WTC11 (cell line): ENCODE results near the gene COPZ1.

Source experiments
- CREB1 ChIP-seq: sonication (generic); formaldehyde crosslinking; IDR thresholded peaks from 2 replicates; pipeline ENCODE4 v1.8.0; 2023; ENCODE audit warnings: mild to moderate bottlenecking, missing genetic modification reagents
- E2F4 ChIP-seq: sonication (generic); formaldehyde crosslinking; IDR thresholded peaks from 2 replicates; pipeline ENCODE4 v1.8.1; 2022; ENCODE audit warnings: low read depth, mild to moderate bottlenecking, moderate library complexity, missing genetic modification reagents, borderline replicate concordance
- ELF4 ChIP-seq: sonication (generic); formaldehyde crosslinking; IDR thresholded peaks from 2 replicates; pipeline ENCODE4 v1.8.1; 2022; ENCODE audit warnings: low read depth, mild to moderate bottlenecking, moderate library complexity, missing genetic modification reagents
- EMX1 ChIP-seq: fragments of 250-450 bp; sonication (Bioruptor Pico); IDR thresholded peaks from 2 replicates; pipeline ENCODE4 v1.8.0; 2021; ENCODE audit warnings: mild to moderate bottlenecking
- ETV6 ChIP-seq: sonication (generic); formaldehyde crosslinking; IDR thresholded peaks from 2 replicates; pipeline ENCODE4 v1.8.1; 2022; ENCODE audit warnings: mild to moderate bottlenecking, missing genetic modification reagents
- FOXK1 ChIP-seq: sonication (generic); formaldehyde crosslinking; IDR thresholded peaks from 2 replicates; pipeline ENCODE4 v1.8.0; 2022; ENCODE audit warnings: mild to moderate bottlenecking, moderate library complexity, missing genetic modification reagents
- GABPB1 ChIP-seq: sonication (generic); formaldehyde crosslinking; IDR thresholded peaks from 2 replicates; pipeline ENCODE4 v1.8.1; 2023; ENCODE audit warnings: mild to moderate bottlenecking, missing genetic modification reagents
- MAX ChIP-seq: sonication (generic); formaldehyde crosslinking; IDR thresholded peaks from 2 replicates; pipeline ENCODE4 v1.8.0; 2022; ENCODE audit warnings: mild to moderate bottlenecking, missing genetic modification reagents
- NFYB ChIP-seq: sonication (generic); formaldehyde crosslinking; conservative IDR thresholded peaks from 2 replicates; pipeline ENCODE4 v1.8.0; 2022; ENCODE audit warnings: low read depth, missing genetic modification reagents
- SP1 ChIP-seq: sonication (generic); formaldehyde crosslinking; conservative IDR thresholded peaks from 2 replicates; pipeline ENCODE4 v1.8.1; 2022; ENCODE audit warnings: missing genetic modification reagents
- ZNF423 ChIP-seq: fragments of 250-450 bp; sonication (Bioruptor Pico); IDR thresholded peaks from 2 replicates; pipeline ENCODE4 v2.1.2; 2022; ENCODE audit warnings: mild to moderate bottlenecking, moderate library complexity
- TF ChIP-seq, protein P1 (sequence below): fragments of 200-600 bp; IDR thresholded peaks from 2 replicates; pipeline ENCODE4 v1.8.0; 2022; ENCODE audit warnings: antibody characterized with exemption
- TF ChIP-seq, protein P2 (sequence below): sonication (generic); formaldehyde crosslinking; IDR thresholded peaks from 2 replicates; pipeline ENCODE4 v1.8.1; 2023; ENCODE audit warnings: mild to moderate bottlenecking, missing genetic modification reagents, borderline replicate concordance

DNA sequence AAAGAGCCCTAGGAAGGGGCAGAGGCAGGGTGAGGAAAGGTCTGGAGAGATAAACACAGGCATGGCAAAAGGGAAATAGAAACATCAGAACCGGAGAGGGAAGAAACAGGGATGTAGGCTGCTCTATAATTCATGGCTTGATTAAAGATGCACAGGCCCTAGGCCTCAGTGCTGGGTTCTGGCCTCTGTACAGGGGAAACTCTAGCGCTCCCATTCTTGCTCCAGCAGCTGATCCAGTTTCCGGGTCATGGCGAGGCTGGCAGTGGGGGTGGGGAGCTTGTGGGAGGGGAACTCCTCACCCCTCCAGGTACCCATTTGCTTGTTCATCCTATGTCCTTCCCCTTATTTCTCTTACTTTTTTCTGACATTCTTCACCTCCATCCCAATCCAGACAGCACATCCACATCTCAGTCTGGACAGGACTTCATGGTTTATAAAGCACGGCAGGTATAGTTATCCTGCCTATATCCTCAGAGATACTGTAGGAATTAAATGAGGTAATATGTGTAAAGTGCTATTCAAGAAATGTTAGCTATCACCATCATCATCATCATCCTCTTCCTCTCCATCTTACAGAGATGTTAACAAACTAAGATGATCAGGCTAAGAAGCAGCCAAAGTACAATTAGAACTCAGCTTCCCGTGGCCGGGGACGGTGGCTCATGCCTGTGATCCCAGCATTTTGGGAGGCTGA lies 47.3 kb downstream of the COPZ1 start:
- TF ChIP-seq, protein P1, sequence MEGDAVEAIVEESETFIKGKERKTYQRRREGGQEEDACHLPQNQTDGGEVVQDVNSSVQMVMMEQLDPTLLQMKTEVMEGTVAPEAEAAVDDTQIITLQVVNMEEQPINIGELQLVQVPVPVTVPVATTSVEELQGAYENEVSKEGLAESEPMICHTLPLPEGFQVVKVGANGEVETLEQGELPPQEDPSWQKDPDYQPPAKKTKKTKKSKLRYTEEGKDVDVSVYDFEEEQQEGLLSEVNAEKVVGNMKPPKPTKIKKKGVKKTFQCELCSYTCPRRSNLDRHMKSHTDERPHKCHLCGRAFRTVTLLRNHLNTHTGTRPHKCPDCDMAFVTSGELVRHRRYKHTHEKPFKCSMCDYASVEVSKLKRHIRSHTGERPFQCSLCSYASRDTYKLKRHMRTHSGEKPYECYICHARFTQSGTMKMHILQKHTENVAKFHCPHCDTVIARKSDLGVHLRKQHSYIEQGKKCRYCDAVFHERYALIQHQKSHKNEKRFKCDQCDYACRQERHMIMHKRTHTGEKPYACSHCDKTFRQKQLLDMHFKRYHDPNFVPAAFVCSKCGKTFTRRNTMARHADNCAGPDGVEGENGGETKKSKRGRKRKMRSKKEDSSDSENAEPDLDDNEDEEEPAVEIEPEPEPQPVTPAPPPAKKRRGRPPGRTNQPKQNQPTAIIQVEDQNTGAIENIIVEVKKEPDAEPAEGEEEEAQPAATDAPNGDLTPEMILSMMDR: no peak
- TF ChIP-seq GABPB1: no peak
- no peak for TF ChIP-seq EMX1 (CRISPR knock-in tag)
- no peak for TF ChIP-seq CREB1 (CRISPR knock-in tag)
- TF ChIP-seq E2F4 (CRISPR knock-in tag): no peak
- no peak for TF ChIP-seq ETV6 (CRISPR knock-in tag)
- TF ChIP-seq ZNF423: no peak
- no peak for TF ChIP-seq ELF4 (CRISPR knock-in tag)
- no peak for TF ChIP-seq FOXK1 (CRISPR knock-in tag)
- TF ChIP-seq, protein P2, sequence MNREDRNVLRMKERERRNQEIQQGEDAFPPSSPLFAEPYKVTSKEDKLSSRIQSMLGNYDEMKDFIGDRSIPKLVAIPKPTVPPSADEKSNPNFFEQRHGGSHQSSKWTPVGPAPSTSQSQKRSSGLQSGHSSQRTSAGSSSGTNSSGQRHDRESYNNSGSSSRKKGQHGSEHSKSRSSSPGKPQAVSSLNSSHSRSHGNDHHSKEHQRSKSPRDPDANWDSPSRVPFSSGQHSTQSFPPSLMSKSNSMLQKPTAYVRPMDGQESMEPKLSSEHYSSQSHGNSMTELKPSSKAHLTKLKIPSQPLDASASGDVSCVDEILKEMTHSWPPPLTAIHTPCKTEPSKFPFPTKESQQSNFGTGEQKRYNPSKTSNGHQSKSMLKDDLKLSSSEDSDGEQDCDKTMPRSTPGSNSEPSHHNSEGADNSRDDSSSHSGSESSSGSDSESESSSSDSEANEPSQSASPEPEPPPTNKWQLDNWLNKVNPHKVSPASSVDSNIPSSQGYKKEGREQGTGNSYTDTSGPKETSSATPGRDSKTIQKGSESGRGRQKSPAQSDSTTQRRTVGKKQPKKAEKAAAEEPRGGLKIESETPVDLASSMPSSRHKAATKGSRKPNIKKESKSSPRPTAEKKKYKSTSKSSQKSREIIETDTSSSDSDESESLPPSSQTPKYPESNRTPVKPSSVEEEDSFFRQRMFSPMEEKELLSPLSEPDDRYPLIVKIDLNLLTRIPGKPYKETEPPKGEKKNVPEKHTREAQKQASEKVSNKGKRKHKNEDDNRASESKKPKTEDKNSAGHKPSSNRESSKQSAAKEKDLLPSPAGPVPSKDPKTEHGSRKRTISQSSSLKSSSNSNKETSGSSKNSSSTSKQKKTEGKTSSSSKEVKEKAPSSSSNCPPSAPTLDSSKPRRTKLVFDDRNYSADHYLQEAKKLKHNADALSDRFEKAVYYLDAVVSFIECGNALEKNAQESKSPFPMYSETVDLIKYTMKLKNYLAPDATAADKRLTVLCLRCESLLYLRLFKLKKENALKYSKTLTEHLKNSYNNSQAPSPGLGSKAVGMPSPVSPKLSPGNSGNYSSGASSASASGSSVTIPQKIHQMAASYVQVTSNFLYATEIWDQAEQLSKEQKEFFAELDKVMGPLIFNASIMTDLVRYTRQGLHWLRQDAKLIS (CRISPR knock-in tag): no peak
- TF ChIP-seq NFYB (CRISPR knock-in tag): no peak
- TF ChIP-seq SP1: no peak
- no peak for TF ChIP-seq MAX
